HEK293T (cell line): ENCODE data around the gene TSKU.

Experiments used
- BHLHE40 ChIP-seq: fragments of 450-650 bp; IDR thresholded peaks from 2 replicates; pipeline ENCODE4 v1.6.1; 2016; ENCODE audit warnings: mild to moderate bottlenecking, moderate library complexity, borderline replicate concordance
- SP1 ChIP-seq: fragments of 450-650 bp; IDR thresholded peaks from 2 replicates; pipeline ENCODE4 v1.6.1; 2017
- SUZ12 ChIP-seq: fragments of 450-650 bp; IDR thresholded peaks from 2 replicates; pipeline ENCODE4 v1.6.1; 2016; ENCODE audit warnings: mild to moderate bottlenecking

- TF ChIP-seq BHLHE40 (no peak), SUZ12 (no peak), SP1 (no peak)
Observed at GRCh38 chr11:76789443-76789719, 6.2 kb downstream of the TSKU start.
